HL-60 (cell line): Measurements from ENCODE around the gene SHB.

ENCODE experiments used
- POLR2AphosphoS5 ChIP-seq: IDR thresholded peaks from 2 replicates; pipeline ENCODE4 v1.6.1; 2012; ENCODE audit warnings: low read depth
- SPI1 ChIP-seq: IDR thresholded peaks from 2 replicates; pipeline ENCODE4 v1.6.1; 2012; ENCODE audit warnings: low read depth, mild to moderate bottlenecking, borderline replicate concordance
- TF ChIP-seq, protein P1 (sequence below): IDR thresholded peaks from one replicate; pipeline ENCODE4 v1.5.1; 2011; ENCODE audit warnings: low read length, control low read depth, inconsistent platforms; ENCODE audit not compliant: insufficient read depth
- TF ChIP-seq, protein P2 (sequence below): IDR thresholded peaks from 2 replicates; pipeline ENCODE4 v1.6.1; 2012; ENCODE audit warnings: low read depth; ENCODE audit not compliant: insufficient replicate concordance

DNA sequence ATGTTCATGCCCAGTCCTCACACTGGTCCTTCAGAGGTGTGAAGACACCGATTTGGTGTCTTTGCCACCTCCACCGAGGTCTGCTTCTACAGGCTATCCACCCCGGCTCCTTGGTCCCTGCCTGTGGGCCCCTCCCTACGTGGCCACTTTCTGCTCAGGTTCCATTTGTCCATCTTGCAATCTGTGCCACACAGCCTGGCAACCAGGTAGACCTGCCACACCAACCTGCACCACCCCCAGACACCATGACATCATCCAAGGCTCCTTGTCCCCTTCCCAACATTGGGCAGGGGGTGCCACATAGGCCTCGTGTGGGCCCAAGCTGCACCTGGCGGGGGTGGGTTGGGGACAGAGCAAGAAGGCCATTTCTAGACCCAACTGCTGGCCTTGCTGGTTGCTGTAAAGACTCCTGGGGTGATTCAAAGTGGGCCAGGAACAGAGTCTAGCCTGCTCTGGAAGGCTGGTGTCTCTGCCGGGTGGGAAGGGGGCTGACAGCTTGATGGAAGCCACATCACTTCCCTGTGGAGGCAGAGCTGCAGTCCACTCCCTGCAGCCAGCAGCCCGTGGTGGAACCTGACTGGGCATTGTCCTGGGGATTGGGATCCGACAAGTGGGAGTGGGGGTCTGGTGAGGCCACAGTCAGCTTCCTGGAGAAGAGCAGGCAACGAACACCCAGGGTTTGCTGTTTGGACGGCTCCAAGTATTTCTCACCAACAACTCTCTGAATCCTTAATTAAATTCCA, 99.3 kb downstream of the SHB start:
- TF ChIP-seq POLR2AphosphoS5: no peak
- TF ChIP-seq, protein P1, sequence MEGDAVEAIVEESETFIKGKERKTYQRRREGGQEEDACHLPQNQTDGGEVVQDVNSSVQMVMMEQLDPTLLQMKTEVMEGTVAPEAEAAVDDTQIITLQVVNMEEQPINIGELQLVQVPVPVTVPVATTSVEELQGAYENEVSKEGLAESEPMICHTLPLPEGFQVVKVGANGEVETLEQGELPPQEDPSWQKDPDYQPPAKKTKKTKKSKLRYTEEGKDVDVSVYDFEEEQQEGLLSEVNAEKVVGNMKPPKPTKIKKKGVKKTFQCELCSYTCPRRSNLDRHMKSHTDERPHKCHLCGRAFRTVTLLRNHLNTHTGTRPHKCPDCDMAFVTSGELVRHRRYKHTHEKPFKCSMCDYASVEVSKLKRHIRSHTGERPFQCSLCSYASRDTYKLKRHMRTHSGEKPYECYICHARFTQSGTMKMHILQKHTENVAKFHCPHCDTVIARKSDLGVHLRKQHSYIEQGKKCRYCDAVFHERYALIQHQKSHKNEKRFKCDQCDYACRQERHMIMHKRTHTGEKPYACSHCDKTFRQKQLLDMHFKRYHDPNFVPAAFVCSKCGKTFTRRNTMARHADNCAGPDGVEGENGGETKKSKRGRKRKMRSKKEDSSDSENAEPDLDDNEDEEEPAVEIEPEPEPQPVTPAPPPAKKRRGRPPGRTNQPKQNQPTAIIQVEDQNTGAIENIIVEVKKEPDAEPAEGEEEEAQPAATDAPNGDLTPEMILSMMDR: no peak
- TF ChIP-seq, protein P2, sequence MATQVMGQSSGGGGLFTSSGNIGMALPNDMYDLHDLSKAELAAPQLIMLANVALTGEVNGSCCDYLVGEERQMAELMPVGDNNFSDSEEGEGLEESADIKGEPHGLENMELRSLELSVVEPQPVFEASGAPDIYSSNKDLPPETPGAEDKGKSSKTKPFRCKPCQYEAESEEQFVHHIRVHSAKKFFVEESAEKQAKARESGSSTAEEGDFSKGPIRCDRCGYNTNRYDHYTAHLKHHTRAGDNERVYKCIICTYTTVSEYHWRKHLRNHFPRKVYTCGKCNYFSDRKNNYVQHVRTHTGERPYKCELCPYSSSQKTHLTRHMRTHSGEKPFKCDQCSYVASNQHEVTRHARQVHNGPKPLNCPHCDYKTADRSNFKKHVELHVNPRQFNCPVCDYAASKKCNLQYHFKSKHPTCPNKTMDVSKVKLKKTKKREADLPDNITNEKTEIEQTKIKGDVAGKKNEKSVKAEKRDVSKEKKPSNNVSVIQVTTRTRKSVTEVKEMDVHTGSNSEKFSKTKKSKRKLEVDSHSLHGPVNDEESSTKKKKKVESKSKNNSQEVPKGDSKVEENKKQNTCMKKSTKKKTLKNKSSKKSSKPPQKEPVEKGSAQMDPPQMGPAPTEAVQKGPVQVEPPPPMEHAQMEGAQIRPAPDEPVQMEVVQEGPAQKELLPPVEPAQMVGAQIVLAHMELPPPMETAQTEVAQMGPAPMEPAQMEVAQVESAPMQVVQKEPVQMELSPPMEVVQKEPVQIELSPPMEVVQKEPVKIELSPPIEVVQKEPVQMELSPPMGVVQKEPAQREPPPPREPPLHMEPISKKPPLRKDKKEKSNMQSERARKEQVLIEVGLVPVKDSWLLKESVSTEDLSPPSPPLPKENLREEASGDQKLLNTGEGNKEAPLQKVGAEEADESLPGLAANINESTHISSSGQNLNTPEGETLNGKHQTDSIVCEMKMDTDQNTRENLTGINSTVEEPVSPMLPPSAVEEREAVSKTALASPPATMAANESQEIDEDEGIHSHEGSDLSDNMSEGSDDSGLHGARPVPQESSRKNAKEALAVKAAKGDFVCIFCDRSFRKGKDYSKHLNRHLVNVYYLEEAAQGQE: no peak
- no peak for TF ChIP-seq SPI1
